Measurements from ENCODE around the gene RASGRF2. TPM values are rescaled to one million over a fixed set of nuclear protein-coding genes. Genes with fewer than 3 reads are reported as not detected.
"Not testable (repeated sequence)": the region's sequence is repeated elsewhere in the genome, so short reads cannot be mapped to it uniquely, and the experiment has no call there.

The RASGRF2 gene
- total RNA-seq, 1 donor from 2014 or later = 7.9 TPM

- intact Hi-C loops (cut with micrococcal nuclease) = no loop called here
Measured at GRCh38 chr5:81067406-81067805, 107.2 kb downstream of the RASGRF2 start.

- intact Hi-C loops (cut with micrococcal nuclease) = no loop called here
Measured at GRCh38 chr5:81068063-81068462, 107.9 kb downstream of the RASGRF2 start.

- intact Hi-C loops (cut with micrococcal nuclease) = no loop called here
Measured at GRCh38 chr5:81068635-81069034, 108.5 kb downstream of the RASGRF2 start.

DNA sequence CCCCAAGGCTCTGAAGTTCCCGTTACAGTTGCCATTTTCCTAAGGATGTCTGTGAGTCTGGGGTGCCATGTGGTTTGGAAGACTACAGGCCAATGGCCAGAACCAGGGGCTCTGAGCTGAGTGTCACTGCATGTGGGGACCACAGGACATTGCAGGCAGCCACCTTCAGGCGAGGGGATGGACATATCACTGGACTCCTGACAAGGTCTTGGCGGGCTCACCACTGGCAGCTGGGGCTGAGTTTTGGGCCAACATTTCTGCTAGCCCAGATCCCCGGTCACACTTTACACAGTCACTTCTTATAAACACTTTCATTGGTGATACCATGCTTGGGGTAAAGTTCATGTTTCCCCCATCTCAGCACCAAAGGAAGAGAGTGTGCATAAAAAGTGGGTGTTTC is 109.8 kb downstream of the RASGRF2 start:
- intact Hi-C loops (cut with micrococcal nuclease) = no loop called here

- intact Hi-C loops (cut with micrococcal nuclease) = no loop called here
Measured at GRCh38 chr5:81070571-81071255, 110.5 kb downstream of the RASGRF2 start.

DNA sequence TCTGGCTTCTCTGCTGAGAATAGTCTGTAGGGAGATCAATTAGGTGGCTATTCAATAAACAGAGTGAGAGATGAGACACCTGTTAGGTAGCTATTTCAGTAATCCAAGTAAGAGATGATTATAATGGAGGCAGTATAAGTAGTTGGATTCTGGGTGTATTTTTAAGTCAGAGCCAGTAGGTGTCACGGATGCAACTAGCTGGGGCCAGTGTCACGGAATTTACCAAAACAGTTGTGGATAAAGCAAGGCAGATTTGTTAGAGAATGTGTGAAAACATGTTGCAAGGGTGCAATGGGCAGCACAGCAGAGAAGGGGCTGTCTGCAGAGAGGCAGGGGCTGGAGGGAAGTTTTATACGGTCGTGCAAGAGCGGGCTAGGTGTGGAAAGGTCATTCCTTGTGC is 114.9 kb downstream of the RASGRF2 start:
- intact Hi-C loops (cut with micrococcal nuclease) = no loop called here

DNA sequence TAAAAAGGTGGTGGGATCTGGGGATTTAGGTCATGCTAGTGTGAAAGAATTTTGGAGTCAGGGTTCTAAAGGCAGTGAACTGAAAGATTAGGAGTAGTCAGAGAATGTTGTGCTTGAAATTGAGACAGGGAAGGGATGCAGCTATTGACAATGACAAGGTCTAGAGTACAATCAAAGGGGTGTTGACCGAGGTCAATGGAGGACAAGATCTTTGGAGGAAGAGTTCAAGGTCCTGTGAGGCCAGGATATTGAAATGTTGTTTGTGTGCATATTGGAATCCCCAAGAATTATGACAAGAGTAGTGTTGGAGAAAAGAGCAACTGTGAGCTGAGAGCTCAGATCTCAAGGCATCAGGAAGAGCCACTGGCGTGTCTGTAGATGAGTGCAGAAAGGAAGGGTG is 116.9 kb downstream of the RASGRF2 start:
- intact Hi-C loops (cut with micrococcal nuclease) = no loop called here

DNA sequence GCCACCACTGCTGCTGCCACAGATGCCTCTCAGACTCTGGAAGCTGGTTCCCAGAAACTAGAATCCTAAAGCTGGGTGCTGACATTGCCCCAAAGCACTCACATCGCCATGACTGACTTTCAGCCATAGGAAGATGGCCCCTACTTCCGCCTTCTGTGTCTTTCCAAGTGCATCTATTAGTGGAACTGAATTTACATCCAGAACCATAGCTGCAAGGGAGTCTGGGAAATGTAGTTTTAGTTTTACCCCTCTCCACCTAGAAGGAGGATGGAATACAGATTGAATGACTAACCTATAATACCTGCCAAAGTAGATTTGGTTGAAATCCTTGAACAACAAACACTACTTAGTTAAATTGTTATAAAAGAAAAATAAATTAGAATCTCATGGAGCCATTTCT is 118.8 kb downstream of the RASGRF2 start:
- intact Hi-C loops (cut with micrococcal nuclease) = no loop called here

- intact Hi-C loops (cut with micrococcal nuclease) = no loop called here
Measured at GRCh38 chr5:81080809-81081460, 120.8 kb downstream of the RASGRF2 start.

GRCh38 chr5:81081461-81081835 is 121.3 kb downstream of the RASGRF2 start:
- intact Hi-C loops (cut with micrococcal nuclease) = no loop called here

GRCh38 chr5:81086881-81087281 is 126.7 kb downstream of the RASGRF2 start:
- intact Hi-C loops (cut with micrococcal nuclease) = no loop called here

GRCh38 chr5:81091199-81091598 is 131.0 kb downstream of the RASGRF2 start:
- intact Hi-C loops (cut with micrococcal nuclease) = no loop called here

- intact Hi-C loops (cut with micrococcal nuclease) = no loop called here
Measured at GRCh38 chr5:81093536-81094196, 133.5 kb downstream of the RASGRF2 start.

- intact Hi-C loops (cut with micrococcal nuclease) = no loop called here
Measured at GRCh38 chr5:81095835-81096234, 135.7 kb downstream of the RASGRF2 start.

DNA sequence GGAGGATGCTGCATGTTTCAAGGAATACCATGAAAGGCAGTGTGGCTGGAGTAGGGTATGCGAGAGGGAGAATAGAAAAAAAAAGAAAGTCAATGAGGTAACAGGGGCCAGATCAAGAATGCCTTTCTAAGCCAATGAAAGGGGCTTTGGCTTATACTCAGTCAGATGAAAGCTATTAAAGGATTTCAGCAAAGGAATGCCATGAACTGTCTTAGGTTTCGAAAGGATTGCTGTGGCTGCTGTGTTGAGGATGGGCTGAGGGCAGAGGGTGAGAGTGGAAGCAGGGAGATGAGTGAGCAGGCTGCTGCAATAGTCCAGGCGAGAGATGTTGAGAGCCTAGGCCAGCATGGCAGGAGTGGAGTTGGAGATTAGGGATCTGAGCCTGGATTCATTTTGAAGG is 137.6 kb downstream of the RASGRF2 start:
- intact Hi-C loops (cut with micrococcal nuclease) = no loop called here

- intact Hi-C loops (cut with micrococcal nuclease) = loop anchor here (5.0 to 10.0 kb wide), 2 partner anchors 87 to 391 kb away; no protein-coding TSS in a partner anchor
Measured at GRCh38 chr5:81105261-81105877, 145.2 kb downstream of the RASGRF2 start.

DNA sequence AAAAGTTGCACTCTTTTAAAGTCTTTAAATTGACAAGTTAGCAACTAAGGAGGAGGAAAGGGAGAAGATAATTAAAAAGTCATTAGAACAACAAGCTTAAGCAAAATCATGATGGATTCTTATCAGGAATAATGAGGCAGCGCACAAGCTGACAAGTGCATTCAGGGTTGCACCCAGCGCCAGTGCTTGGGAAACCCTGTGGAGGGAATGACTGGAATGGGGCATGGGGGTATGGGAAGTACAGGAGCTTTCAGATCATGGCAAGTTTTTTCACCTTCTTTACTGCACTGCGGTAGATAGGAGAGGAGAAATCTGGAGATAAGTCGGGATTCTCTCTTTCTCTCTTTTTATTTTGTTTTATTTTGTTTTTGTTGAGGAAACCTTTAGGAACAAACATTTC is 155.1 kb downstream of the RASGRF2 start:
- intact Hi-C loops (cut with micrococcal nuclease) = no loop called here

DNA sequence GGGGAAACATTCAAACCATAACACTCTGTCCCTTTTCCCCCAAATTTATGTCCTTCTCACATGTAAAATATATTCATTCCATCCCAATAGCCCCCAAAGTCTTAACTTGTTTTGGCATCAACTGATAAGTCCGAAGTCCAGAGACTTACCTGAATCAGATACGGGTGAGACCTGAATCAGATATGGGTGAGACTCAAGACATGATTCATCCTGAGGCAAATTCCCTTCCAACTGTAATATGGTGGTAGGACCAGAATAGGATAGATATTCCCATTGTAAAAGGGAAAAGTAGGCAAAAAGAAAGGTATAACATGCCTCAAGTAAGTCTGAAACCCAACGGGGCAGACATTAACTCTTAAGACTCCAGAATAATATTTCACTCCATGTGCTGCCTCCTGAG is 157.4 kb downstream of the RASGRF2 start:
- intact Hi-C loops (cut with micrococcal nuclease) = no loop called here

DNA sequence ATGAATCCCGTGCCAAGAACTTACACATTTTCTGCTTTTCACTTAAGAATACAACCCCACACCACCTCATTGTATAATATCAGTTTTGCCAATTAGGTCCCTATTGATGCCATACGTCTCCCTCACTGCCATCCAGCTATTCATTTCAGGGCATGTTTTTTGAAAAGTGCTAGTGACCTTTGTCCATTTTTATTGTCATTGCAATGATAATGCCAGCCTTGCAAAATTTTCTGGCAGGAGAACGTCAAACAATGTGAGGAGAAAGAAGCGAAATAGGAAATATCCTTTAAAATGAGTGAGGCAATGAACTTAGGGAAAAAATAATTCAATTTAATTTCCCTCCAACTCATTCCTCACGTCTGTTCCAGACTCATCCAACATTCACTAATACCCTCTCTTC is 161.1 kb downstream of the RASGRF2 start:
- intact Hi-C loops (cut with micrococcal nuclease) = no loop called here

- intact Hi-C loops (cut with micrococcal nuclease) = no loop called here
Measured at GRCh38 chr5:81121836-81122630, 161.9 kb downstream of the RASGRF2 start.

DNA sequence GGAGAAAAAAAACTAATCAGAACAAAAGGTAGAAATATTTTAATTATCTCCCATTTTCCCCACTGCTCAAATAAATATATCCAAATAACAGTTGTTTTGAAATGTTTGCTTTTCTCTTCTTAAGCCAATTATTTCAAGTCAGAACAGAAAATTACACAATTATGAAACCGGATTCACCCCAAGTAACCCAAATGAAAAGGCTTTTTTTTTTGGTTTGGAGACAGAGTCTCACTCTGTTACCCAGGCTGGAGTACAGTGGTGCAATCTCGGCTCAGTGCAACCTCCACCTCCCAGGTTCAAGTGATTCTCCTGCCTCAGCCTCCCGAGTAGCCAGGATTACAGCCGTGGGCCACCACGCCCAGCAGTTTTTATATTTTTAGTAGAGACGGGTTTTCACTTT is 164.5 kb downstream of the RASGRF2 start:
- intact Hi-C loops (cut with micrococcal nuclease) = not testable (repeated sequence)

Measured in T-helper 2 cell treated with Interferon-gamma antibody and Interleukin-4, amounts not matched to agents 100 ng/mL and 5 ng/mL, for 36 hours (primary cell).